SKM-1 (cell line): Measurements from ENCODE around the gene BRSK2.
"Not testable (repeated sequence)": the region's sequence is repeated elsewhere in the genome, so short reads cannot be mapped to it uniquely, and the experiment has no call there.

Source experiments
- DNase-seq: peaks from one replicate; lab custom pipeline; 2025; ENCODE audit not compliant: unreplicated experiment; lab: John Stamatoyannopoulos, UW

Gene BRSK2

GRCh38 chr11:1407668-1408067 is 17.9 kb downstream of the BRSK2 start:
- no peak for DNase-seq

- no peak for DNase-seq
Measured at GRCh38 chr11:1408346-1408745, 18.6 kb downstream of the BRSK2 start.

GRCh38 chr11:1409108-1409851 is 19.5 kb downstream of the BRSK2 start:
- DNase-seq = no peak

- DNase-seq = not testable (repeated sequence)
Measured at GRCh38 chr11:1409852-1410125, 20.1 kb downstream of the BRSK2 start.

GRCh38 chr11:1410366-1411291 is 20.9 kb downstream of the BRSK2 start:
- no peak for DNase-seq

GRCh38 chr11:1411301-1411700 is 21.6 kb downstream of the BRSK2 start:
- no peak for DNase-seq

GRCh38 chr11:1411739-1412138 is 22.0 kb downstream of the BRSK2 start:
- DNase-seq = not testable (repeated sequence)

- DNase-seq = no peak
Measured at GRCh38 chr11:1412377-1413095, 22.8 kb downstream of the BRSK2 start.

GRCh38 chr11:1414650-1415049 is 24.9 kb downstream of the BRSK2 start:
- no peak for DNase-seq

GRCh38 chr11:1415631-1416030 is 25.9 kb downstream of the BRSK2 start:
- no peak for DNase-seq

- DNase-seq = not testable (repeated sequence)
Measured at GRCh38 chr11:1418192-1418795, 28.6 kb downstream of the BRSK2 start.

GRCh38 chr11:1419811-1420210 is 30.1 kb downstream of the BRSK2 start:
- DNase-seq = no peak

- no peak for DNase-seq
Measured at GRCh38 chr11:1421291-1421690, 31.6 kb downstream of the BRSK2 start.

- no peak for DNase-seq
Measured at GRCh38 chr11:1422481-1422880, 32.7 kb downstream of the BRSK2 start.

GRCh38 chr11:1422981-1423380 is 33.2 kb downstream of the BRSK2 start:
- DNase-seq = no peak

GRCh38 chr11:1423406-1423805 is 33.7 kb downstream of the BRSK2 start:
- not testable (repeated sequence) for DNase-seq

GRCh38 chr11:1425006-1425405 is 35.3 kb downstream of the BRSK2 start:
- no peak for DNase-seq

- no peak for DNase-seq
Measured at GRCh38 chr11:1425439-1425838, 35.7 kb downstream of the BRSK2 start.

GRCh38 chr11:1428762-1429316 is 39.1 kb downstream of the BRSK2 start:
- no peak for DNase-seq

- DNase-seq = no peak
Measured at GRCh38 chr11:1433568-1433967, 43.8 kb downstream of the BRSK2 start.
